ENCODE measurements around the gene KDM1B.

GRCh38 chr6:18237167-18237566, 81.9 kb downstream of the KDM1B start:
- no peak for TF ChIP-seq CTCF (conservative IDR thresholded peaks at IDR 0.05 in 1 of 2, IDR thresholded peaks at IDR 0.05 in 1 of 2; ENCODE audit: low read depth in 1 of 2, low read length in 2 of 2)
- TF ChIP-seq EZH2 (IDR thresholded peaks at IDR 0.05; ENCODE audit: low read length, missing control alignments), result no peak
